Measurements from ENCODE around the gene ICOS. TPM values are rescaled to one million over a fixed set of nuclear protein-coding genes. Genes with fewer than 3 reads are reported as not detected.

ICOS gene
- total RNA-seq, 1 experiment from 2014 or later, result 2.1 TPM

- in situ Hi-C loops (cut with HindIII; ENCODE audit: low pct_unique_long_range_greater_than_20kb, low sequenced_read_pairs), result no loop called here
- DNase-seq (ENCODE audit: low read depth, low spot score), result no peak
These were observed 58.2 kb downstream of the ICOS start for GRCh38 chr2:203994735-203995134.

- in situ Hi-C loops (cut with HindIII; ENCODE audit: low pct_unique_long_range_greater_than_20kb, low sequenced_read_pairs), result no loop called here
- no peak for DNase-seq (ENCODE audit: low read depth, low spot score)
These were observed 60.1 kb downstream of the ICOS start for GRCh38 chr2:203996692-203997091.

- in situ Hi-C loops (cut with HindIII; ENCODE audit: low pct_unique_long_range_greater_than_20kb, low sequenced_read_pairs), result no loop called here
- no peak for DNase-seq (ENCODE audit: low read depth, low spot score)
These were observed 60.9 kb downstream of the ICOS start for GRCh38 chr2:203997481-203997880.

- in situ Hi-C loops (cut with HindIII; ENCODE audit: low pct_unique_long_range_greater_than_20kb, low sequenced_read_pairs), result no loop called here
- no peak for DNase-seq (ENCODE audit: low read depth, low spot score)
These were observed 61.6 kb downstream of the ICOS start for GRCh38 chr2:203997980-203998809.

- in situ Hi-C loops (cut with HindIII; ENCODE audit: low pct_unique_long_range_greater_than_20kb, low sequenced_read_pairs), result no loop called here
- DNase-seq (ENCODE audit: low read depth, low spot score), result no peak
These were observed 63.3 kb downstream of the ICOS start for GRCh38 chr2:203999835-204000234.

- in situ Hi-C loops (cut with HindIII; ENCODE audit: low pct_unique_long_range_greater_than_20kb, low sequenced_read_pairs), result no loop called here
- no peak for DNase-seq (ENCODE audit: low read depth, low spot score)
These were observed 63.9 kb downstream of the ICOS start for GRCh38 chr2:204000446-204000845.

- no peak for DNase-seq (ENCODE audit: low read depth, low spot score)
- in situ Hi-C loops (cut with HindIII; ENCODE audit: low pct_unique_long_range_greater_than_20kb, low sequenced_read_pairs), result no loop called here
These were observed 66.9 kb downstream of the ICOS start for GRCh38 chr2:204003276-204003990.

GRCh38 chr2:204004912-204005311, 68.3 kb downstream of the ICOS start:
- in situ Hi-C loops (cut with HindIII; ENCODE audit: low pct_unique_long_range_greater_than_20kb, low sequenced_read_pairs), result no loop called here
- DNase-seq (ENCODE audit: low read depth, low spot score), result no peak

- in situ Hi-C loops (cut with HindIII; ENCODE audit: low pct_unique_long_range_greater_than_20kb, low sequenced_read_pairs), result no loop called here
- DNase-seq (ENCODE audit: low read depth, low spot score), result no peak
These were observed 69.6 kb downstream of the ICOS start for GRCh38 chr2:204005940-204006721.

GRCh38 chr2:204008352-204008751, 71.8 kb downstream of the ICOS start:
- in situ Hi-C loops (cut with HindIII; ENCODE audit: low pct_unique_long_range_greater_than_20kb, low sequenced_read_pairs), result no loop called here
- no peak for DNase-seq (ENCODE audit: low read depth, low spot score)

GRCh38 chr2:204010628-204011560, 74.3 kb downstream of the ICOS start:
- no peak for DNase-seq (ENCODE audit: low read depth, low spot score)
- in situ Hi-C loops (cut with HindIII; ENCODE audit: low pct_unique_long_range_greater_than_20kb, low sequenced_read_pairs), result no loop called here

Other genes starting within 250 kb of the ICOS start
- gene CD28, start 230.1 kb upstream of the ICOS start, total RNA-seq (2014; rRNA removed; shearing (Covaris generic)), result not detected in 2 replicates
- gene CTLA4, start 69.0 kb upstream of the ICOS start, total RNA-seq (2014; rRNA removed; shearing (Covaris generic)), result 1.8 and 4.1 TPM in 2 replicates

Measured in SK-MEL-5 (cell line).